Endothelial cell (in vitro differentiated cells): ENCODE data around the gene LYZL6. TPM values are rescaled to one million over a fixed set of nuclear protein-coding genes. Genes with fewer than 3 reads are reported as not detected.

ENCODE experiments used
- DNase-seq: peaks from one replicate; pipeline ENCODE4 v3.0.0; 2021; ENCODE audit warnings: low spot score
- H3K27ac Mint-ChIP-seq: one replicate; pipeline ENCODE4 v1.8.0; 2021; ENCODE audit warnings: mixed read lengths, inconsistent platforms; ENCODE audit not compliant: unreplicated experiment
- H3K27me3 Mint-ChIP-seq: one replicate; pipeline ENCODE4 v1.8.0; 2021; ENCODE audit warnings: mild to moderate bottlenecking, moderate library complexity, mixed read lengths, inconsistent platforms; ENCODE audit not compliant: unreplicated experiment
- H3K36me3 Mint-ChIP-seq: one replicate; pipeline ENCODE4 v1.8.0; 2021; ENCODE audit warnings: mild to moderate bottlenecking, low read depth, mixed read lengths, inconsistent platforms; ENCODE audit not compliant: unreplicated experiment
- H3K4me1 Mint-ChIP-seq: one replicate; pipeline ENCODE4 v1.8.0; 2021; ENCODE audit warnings: mild to moderate bottlenecking, mixed read lengths, inconsistent platforms; ENCODE audit not compliant: unreplicated experiment
- H3K4me3 Mint-ChIP-seq: one replicate; pipeline ENCODE4 v1.8.0; 2021; ENCODE audit warnings: mild to moderate bottlenecking, mixed read lengths, inconsistent platforms; ENCODE audit not compliant: unreplicated experiment
- H3K9me3 Mint-ChIP-seq: one replicate; pipeline ENCODE4 v1.8.0; 2021; ENCODE audit warnings: mixed read lengths, inconsistent platforms; ENCODE audit not compliant: unreplicated experiment
- total RNA-seq: library from RNA; stranded (reverse); fragmentation: NEBNext Ultra II Directional; extraction: Animal tissue kit (Norgen Biotek cat#: 25700); gene quantifications from one replicate; pipeline ENCODE4 v1.2.1, GENCODE V29; 2021; ENCODE audit not compliant: unreplicated experiment
- TF ChIP-seq, protein P1 (sequence below): fragments of 200-600 bp; sonication (generic); IDR thresholded peaks from one replicate; pipeline ENCODE4 v1.5.0; 2021; ENCODE audit warnings: antibody characterized with exemption; ENCODE audit not compliant: unreplicated experiment

The LYZL6 gene
- total RNA-seq, 1 donor from 2014 or later: not detected

DNA sequence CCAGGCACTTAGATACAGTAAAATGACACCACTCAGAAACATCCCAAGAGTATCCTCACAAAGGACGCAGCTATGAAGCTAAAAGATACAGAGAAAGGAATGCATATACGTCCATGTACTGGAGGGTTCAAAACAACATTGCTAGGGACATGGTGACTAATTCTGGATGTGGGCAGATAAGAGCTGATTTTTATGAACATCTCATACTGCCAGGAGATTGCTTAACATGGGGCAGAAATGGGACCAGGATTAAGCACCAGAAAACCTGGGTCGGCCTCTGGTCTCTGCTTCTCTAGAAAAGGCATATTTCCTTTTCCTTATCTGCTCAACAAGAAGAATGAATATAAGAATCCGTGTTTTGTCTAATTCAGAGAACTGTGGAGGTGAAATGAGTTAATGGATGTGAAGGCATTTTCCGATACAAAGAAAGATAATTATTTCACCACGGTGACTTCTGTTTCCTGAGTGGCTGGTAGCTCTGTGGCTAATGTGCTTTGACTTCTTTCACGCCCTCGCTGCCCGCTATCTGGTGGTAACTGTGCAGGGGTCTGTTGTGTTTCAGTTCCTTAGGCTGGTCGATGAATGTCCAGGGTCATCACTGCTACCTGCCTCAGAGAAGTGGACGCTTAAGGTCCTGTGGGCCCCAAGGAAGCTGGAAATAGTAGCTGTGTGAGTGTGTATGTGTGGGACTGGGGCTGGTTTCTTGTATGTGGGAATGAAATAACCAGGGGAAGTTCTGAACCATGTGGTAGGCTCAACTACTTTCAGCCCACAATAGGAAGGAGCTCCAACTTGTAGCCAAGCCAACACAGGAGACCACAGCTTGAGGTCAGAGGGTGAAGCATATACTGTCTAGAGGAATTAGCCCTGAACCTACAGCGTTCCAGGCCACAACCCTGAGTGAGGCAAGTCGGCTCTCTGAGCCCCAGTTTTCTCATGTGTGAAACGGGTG is 47.6 kb downstream of the LYZL6 start:
- H3K4me3 Mint-ChIP-seq: no peak overlapping the region
- TF ChIP-seq, protein P1, sequence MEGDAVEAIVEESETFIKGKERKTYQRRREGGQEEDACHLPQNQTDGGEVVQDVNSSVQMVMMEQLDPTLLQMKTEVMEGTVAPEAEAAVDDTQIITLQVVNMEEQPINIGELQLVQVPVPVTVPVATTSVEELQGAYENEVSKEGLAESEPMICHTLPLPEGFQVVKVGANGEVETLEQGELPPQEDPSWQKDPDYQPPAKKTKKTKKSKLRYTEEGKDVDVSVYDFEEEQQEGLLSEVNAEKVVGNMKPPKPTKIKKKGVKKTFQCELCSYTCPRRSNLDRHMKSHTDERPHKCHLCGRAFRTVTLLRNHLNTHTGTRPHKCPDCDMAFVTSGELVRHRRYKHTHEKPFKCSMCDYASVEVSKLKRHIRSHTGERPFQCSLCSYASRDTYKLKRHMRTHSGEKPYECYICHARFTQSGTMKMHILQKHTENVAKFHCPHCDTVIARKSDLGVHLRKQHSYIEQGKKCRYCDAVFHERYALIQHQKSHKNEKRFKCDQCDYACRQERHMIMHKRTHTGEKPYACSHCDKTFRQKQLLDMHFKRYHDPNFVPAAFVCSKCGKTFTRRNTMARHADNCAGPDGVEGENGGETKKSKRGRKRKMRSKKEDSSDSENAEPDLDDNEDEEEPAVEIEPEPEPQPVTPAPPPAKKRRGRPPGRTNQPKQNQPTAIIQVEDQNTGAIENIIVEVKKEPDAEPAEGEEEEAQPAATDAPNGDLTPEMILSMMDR: no peak
- H3K27ac Mint-ChIP-seq: no peak overlapping the region
- no peaks in the 10 kb centered on the region for H3K27me3 Mint-ChIP-seq
- no peaks in the 10 kb centered on the region for H3K9me3 Mint-ChIP-seq
- no peak for DNase-seq
- no peaks in the 10 kb centered on the region for H3K36me3 Mint-ChIP-seq
- peaks cover 11% of the 10 kb centered on the region for H3K4me1 Mint-ChIP-seq

GRCh38 chr17:35894206-35894605 is 49.3 kb downstream of the LYZL6 start:
- DNase-seq: no peak
- H3K27ac Mint-ChIP-seq: no peak overlapping the region
- TF ChIP-seq, protein P1: no peak
- no peak overlapping the region for H3K4me3 Mint-ChIP-seq
- H3K9me3 Mint-ChIP-seq: no peaks in the 10 kb centered on the region
- peaks cover 15% of the 10 kb centered on the region for H3K4me1 Mint-ChIP-seq
- H3K36me3 Mint-ChIP-seq: no peaks in the 10 kb centered on the region
- H3K27me3 Mint-ChIP-seq: no peaks in the 10 kb centered on the region

GRCh38 chr17:35893751-35894150 is 49.8 kb downstream of the LYZL6 start:
- TF ChIP-seq, protein P1: no peak
- Mint-ChIP-seq H3K9me3 (no peaks in the 10 kb centered on the region), H3K27me3 (no peaks in the 10 kb centered on the region), H3K36me3 (no peaks in the 10 kb centered on the region), H3K4me3 (no peak overlapping the region), H3K27ac (no peak overlapping the region), H3K4me1 (peaks cover 15% of the 10 kb centered on the region)
- no peak for DNase-seq

- H3K27ac Mint-ChIP-seq: no peak overlapping the region
- H3K27me3 Mint-ChIP-seq: no peaks in the 10 kb centered on the region
- no peaks in the 10 kb centered on the region for H3K36me3 Mint-ChIP-seq
- H3K9me3 Mint-ChIP-seq: no peaks in the 10 kb centered on the region
- TF ChIP-seq, protein P1: no peak
- H3K4me1 Mint-ChIP-seq: peaks cover 15% of the 10 kb centered on the region
- no peak for DNase-seq
- H3K4me3 Mint-ChIP-seq: no peak overlapping the region
Measured at GRCh38 chr17:35892091-35893035, 51.1 kb downstream of the LYZL6 start.
